Erythroblast (primary cell): ENCODE data around the gene RAET1G.
"Not testable (repeated sequence)": the region's sequence is repeated elsewhere in the genome, so short reads cannot be mapped to it uniquely, and the experiment has no call there.

ENCODE experiments used
- DNase-seq, 2 experiments: peaks; one replicate each; lab custom pipeline; 2025; lab: John Stamatoyannopoulos, UW
- GATA1 ChIP-seq: IDR thresholded peaks from 2 replicates; pipeline ENCODE4 v1.6.1; 2011; ENCODE audit warnings: low read depth, mild to moderate bottlenecking, control low read depth, low read length, moderate library complexity
- POLR2A ChIP-seq: IDR thresholded peaks from 2 replicates; pipeline ENCODE4 v1.6.1; 2011; ENCODE audit warnings: mild to moderate bottlenecking, low read length

The RAET1G gene

DNA sequence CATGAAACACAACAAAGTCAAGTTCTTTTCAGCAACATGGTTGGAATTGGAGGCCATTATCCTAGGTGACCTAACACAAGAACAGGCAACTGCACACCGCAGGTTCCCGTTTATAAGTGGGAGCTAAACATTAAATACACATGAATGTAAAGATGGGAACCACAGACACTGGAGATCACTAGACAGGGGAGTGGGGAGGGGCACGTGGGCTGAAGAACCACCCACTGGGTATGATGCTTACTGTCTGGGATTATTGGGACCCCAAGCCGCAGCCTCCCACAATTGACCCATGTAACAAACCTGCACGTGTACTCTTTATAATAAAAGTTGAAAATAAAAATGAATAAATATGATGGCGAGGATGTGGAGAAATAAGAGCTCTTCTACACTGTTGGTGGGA lies 8.6 kb upstream of the RAET1G start:
- no peak for TF ChIP-seq GATA1
- no peak for TF ChIP-seq POLR2A
- no peak for DNase-seq

- DNase-seq, result no peak
- no peak for TF ChIP-seq POLR2A
- no peak for TF ChIP-seq GATA1
Observed at GRCh38 chr6:149929422-149929821, 6.5 kb upstream of the RAET1G start.

DNA sequence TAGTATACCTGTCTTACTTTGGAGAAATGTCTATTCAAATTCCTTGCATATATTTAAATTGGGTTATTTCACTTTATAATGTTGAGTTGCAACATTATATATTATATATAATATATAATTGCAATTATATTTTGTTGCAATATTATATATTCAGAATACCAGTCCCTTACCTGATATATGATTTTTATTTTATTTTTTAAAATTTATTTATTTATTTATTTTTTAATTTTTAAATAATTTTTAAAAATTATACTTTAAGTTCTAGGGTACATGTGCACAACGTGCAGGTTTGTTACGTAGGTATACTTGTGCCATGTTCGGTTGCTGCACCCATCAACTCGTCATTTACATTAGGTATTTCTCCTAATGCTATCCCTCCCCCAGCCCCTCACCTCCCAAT lies 4.1 kb upstream of the RAET1G start:
- DNase-seq, result not testable (repeated sequence)

- TF ChIP-seq POLR2A (no peak), GATA1 (no peak)
- DNase-seq, result peak; percentile 74 to 84
Observed at GRCh38 chr6:149925974-149926777, 3.3 kb upstream of the RAET1G start.

DNA sequence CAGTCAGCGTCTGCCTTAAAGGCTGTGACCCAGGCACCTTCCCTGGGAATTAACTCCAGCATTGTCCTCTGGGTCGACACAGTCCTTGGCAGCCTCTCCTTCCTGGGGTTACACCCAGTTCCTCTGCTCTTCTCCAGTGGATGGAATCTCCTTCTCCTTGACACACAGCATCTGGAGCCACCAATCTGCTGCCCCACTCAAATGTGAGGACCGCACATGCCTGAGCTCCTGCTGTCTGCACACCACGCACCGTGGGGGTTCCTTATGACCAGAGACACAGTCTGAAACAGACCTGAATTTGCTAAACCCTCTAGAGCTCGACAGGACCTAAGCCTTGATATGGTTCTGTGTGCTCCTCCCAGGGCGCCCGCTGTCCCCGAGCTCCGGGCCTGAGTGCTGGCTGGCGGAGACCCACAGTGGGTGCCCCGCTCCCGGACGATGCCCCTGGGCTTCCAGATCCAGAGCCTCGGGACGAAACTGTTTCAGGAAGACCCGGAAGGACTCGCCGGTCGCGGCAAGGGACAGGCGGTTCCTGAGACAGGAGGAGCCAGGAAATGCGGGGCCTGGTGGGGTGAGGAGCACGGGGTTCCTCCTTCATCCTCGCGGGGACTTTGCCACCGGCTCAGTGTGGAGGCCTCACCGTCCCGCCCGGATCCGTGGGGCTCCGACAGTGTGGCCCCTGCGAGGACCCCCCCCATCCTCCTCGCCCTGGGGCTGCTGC lies 2.5 kb upstream of the RAET1G start:
- no peak for DNase-seq
- no peak for TF ChIP-seq POLR2A
- TF ChIP-seq GATA1, result no peak

- no peak for DNase-seq
- TF ChIP-seq GATA1 (no peak), POLR2A (no peak)
Observed at GRCh38 chr6:149924933-149925252, 2.0 kb upstream of the RAET1G start.

DNA sequence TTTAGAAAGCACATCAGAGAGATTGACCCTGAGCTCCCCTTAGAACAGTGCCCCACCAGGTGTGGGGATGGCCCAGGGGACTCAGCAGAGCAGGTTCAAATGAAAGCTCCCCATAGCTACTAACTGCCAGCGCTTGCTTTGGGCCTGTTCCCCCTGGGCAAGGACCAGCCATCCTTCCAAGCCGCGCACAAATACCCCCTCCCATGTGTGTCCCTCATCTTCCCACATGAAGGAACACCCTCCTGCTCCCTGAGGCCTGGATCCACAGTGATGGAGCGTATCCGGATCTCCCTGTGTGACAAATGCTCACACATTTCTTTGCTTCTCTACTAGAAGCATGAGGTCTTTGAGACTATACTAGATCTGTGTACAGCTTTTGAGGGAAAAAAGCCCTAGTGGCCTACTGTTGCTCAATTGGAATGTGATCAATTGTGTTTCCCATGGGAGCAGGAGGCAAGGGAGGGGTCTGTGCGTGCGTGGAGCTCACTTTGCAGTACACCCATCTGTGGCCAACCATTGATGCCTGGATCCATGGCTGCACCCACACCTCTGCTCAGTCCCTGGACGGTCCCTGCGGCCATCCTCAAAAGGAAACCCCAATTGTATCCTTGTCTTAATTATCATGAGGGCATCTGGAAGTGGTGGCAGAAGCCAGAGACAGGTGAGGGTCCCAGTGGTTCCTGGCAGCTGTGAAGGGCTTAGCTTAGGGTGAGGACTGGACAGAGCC lies 1.4 kb upstream of the RAET1G start:
- no peak for TF ChIP-seq GATA1
- no peak for TF ChIP-seq POLR2A
- DNase-seq, result no peak

DNA sequence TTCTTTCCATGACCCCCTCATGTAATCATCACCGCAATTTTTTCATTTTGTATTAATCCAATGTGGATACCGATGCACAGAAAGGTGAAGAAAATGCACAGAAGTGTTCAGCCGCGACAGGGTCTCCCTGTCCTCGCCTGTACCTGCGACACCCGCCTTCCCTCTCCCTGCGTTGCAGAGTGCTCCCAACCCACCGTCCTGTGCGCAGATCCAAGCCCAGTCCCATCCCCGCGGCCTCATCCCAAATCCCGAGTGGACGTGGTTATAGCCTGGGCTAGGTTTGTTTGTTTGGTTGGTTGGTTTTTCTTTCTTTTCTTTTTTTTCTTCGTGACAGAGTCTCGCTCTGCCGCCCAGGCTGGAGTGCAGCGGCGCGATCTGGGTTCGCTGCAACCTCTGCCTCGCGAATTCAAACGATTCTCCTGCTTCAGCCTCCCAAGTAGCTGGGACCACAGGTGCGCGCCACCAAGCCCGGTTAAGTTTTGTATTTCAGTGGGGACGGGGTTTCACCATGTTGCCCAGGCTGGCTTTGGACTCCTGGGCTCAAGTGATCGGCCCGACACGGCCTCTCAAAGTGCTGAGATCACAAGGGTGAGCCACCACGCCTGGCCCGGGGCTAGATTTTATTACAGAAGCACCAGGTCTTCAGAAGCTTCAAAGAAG lies 536 bp upstream of the RAET1G start:
- DNase-seq, result no peak

DNA sequence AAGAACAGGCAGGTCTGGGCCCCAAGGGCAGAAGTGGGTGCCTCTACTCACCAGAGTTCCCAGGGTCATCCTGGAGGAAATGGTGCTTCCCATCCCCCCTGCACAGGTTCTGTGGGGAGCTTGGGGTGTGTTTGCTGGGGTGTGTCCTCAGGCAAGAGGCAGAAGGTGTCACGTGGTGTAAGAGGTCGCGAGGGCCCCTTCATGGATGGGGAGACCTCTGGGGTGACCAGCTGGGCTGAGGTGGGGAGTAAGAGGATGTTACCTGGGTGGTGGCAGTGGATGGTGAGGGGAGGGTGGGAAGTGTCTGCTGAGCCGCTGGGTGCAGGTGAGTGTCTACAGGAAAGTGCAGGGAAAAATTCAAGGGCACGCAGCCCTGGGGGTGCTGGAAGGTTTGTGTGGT lies 830 bp downstream of the RAET1G start:
- not testable (repeated sequence) for DNase-seq

More for the DNA sequence above, 536 bp upstream of the RAET1G start:
- TF ChIP-seq POLR2A (no peak), GATA1 (no peak)

DNA sequence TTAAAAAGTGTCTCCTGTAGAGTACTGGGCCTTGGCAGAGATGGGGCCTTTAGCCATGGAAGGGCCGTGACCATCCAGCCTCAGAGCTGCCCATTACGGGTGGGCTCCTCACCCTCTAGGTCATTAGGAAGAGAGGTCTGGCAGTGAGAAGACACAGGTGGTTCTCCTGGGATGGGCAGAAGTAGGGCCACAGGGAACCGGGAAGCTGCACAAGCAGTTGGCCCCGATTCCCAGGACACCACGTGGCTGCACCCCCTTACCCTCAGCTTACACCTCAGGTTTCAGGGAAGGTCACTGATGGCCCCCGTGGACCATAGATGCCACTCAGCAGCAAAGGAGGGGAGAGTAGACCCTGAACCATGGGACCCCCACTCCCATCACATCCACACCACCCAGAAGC lies 1.6 kb downstream of the RAET1G start:
- TF ChIP-seq POLR2A (no peak), GATA1 (no peak)
- no peak for DNase-seq

GRCh38 chr6:149919834-149920225 lies 3.1 kb downstream of the RAET1G start:
- DNase-seq, result no peak
- TF ChIP-seq GATA1 (no peak), POLR2A (no peak)

- not testable (repeated sequence) for DNase-seq
Observed at GRCh38 chr6:149919126-149919833, 3.6 kb downstream of the RAET1G start.

DNA sequence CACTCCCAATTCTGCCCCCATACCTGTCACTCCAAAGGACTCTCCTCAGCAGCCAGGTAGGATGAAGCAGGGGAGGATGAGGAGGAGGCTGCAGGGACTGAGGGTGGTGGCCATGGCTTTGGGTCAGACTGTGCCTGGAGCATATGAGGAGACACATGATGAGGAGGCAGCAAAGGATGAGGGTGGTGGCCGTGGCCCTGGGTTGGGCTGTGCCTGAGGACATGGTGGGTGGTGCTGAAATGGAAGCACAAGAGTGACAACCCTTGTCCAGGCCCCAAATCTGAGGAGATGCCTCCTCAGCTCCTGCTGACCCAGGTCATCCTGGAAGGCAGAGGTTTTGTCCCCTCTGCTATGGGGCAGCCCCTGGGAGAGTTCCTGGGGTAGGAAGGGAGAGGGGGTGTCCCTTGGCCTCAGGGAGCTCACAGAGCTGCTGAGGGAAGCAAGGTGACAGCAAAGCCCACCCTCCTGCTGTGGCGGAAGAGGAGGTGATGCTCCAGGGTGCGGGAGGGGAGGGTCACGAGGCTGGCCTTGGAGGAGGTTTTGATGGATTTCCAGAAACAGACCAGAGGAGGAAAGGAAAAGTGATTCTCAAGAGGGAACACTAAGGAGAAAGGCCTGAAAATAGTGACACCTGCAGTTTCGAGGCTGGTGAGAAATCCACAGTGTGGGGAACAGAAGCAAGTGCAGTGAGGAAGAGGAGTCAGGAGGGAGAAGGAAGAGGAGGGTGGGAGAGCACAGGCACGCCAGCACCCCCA lies 4.6 kb downstream of the RAET1G start:
- no peak for DNase-seq
- no peak for TF ChIP-seq POLR2A
- no peak for TF ChIP-seq GATA1

GRCh38 chr6:149917679-149918078 lies 5.2 kb downstream of the RAET1G start:
- no peak for DNase-seq
- TF ChIP-seq POLR2A (no peak), GATA1 (no peak)
